ENCODE data around the gene DYNC2H1.
A peak's percentile ranks its signal among the peaks of the same experiment; 100 is the strongest.

GRCh38 chr11:103257360-103257759 lies 148.1 kb downstream of the DYNC2H1 start:
- no peak for TF ChIP-seq CTCF (IDR thresholded peaks at IDR 0.05; ENCODE audit: low read depth, low read length, missing input control)
- peak; percentile 43 to 45 for TF ChIP-seq RAD21 (IDR thresholded peaks at IDR 0.05)
- TF ChIP-seq MAX (IDR thresholded peaks at IDR 0.05) = no peak
- no peak for TF ChIP-seq SP1 (IDR thresholded peaks at IDR 0.05)

Measured in liver (tissue), 3 donors.